Stimulated activated CD4-positive, alpha-beta T cell treated with anti-CD3 and anti-CD28 coated beads, Interleukin-1b, Interleukin-23, amount 100 ng/mL, for 24 hours (primary cell): Measurements from ENCODE around the gene ABCD4.

Experiments
- DNase-seq, 4 experiments: peaks; one replicate each; pipeline ENCODE4 v3.0.0-alpha.2; 2020; ENCODE audit warnings: low read depth in 4 of 4, low spot score in 1 of 4

ABCD4 gene

DNA sequence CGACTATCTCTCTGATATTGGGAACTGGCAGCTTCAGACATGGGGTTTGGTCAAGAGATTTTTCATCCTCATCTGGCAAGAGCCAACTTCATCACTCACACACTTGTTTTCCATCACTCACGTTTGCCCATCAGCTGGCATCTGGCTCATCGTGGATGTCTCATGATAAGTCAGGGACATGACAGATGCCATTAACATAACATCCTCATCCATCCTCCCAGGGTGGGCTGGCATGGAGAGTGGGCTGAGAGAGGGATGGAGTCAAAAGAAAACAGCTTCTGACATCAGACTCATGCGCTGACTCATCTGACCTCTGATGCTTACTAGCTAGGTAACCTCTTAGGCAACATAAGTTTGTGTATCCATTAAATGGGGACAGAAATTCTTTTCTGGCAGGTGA, 65.3 kb downstream of the ABCD4 start:
- no peak for DNase-seq
